ENCODE results near the gene ZNF860.

GRCh38 chr3:31984321-31984720, 2.8 kb downstream of the ZNF860 start:
- TF ChIP-seq CTCF (IDR thresholded peaks at IDR 0.05) (no peak), POLR2A (IDR thresholded peaks at IDR 0.05) (no peak)

All from body of pancreas (tissue), 4 donors.